ENCODE measurements around the gene PEAR1.

PEAR1 gene

DNA sequence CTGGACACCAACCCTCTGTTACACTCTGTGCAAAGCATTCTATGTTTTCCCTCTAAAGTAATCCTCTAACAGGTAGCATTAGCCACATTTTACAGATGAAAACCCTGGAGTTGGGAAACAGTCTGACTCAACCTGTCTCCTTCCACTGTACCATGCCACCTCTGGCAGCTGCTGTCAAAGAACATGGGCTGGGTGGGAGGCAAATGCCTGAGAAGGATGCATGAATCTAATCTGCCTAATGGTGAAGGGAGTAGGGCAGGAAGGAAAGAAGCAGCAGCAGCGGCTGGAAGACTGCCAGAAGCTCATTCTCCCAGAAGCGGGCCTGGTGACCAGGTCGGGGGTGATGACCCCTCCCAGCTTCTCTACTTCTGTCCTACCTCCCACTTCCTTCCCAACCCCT lies 48.7 kb downstream of the PEAR1 start:
- no peak for DNase-seq (ENCODE audit: low read depth in 1 of 2, low spot score in 1 of 2)
- Histone ChIP-seq H3K4me3 (replicated peaks; ENCODE audit: insufficient read depth, low read length) (no peak overlapping the region), H3K27ac (replicated peaks) (no peak overlapping the region), H3K27me3 (ENCODE audit: insufficient read depth, poor library complexity, severe bottlenecking) (no peaks in the 10 kb centered on the region)
- no peak for TF ChIP-seq SPI1 (IDR thresholded peaks at IDR 0.05; ENCODE audit: borderline replicate concordance, low read depth)
- no peak for TF ChIP-seq POLR2AphosphoS5 (IDR thresholded peaks at IDR 0.05; ENCODE audit: low read depth)
- TF ChIP-seq, protein P1, sequence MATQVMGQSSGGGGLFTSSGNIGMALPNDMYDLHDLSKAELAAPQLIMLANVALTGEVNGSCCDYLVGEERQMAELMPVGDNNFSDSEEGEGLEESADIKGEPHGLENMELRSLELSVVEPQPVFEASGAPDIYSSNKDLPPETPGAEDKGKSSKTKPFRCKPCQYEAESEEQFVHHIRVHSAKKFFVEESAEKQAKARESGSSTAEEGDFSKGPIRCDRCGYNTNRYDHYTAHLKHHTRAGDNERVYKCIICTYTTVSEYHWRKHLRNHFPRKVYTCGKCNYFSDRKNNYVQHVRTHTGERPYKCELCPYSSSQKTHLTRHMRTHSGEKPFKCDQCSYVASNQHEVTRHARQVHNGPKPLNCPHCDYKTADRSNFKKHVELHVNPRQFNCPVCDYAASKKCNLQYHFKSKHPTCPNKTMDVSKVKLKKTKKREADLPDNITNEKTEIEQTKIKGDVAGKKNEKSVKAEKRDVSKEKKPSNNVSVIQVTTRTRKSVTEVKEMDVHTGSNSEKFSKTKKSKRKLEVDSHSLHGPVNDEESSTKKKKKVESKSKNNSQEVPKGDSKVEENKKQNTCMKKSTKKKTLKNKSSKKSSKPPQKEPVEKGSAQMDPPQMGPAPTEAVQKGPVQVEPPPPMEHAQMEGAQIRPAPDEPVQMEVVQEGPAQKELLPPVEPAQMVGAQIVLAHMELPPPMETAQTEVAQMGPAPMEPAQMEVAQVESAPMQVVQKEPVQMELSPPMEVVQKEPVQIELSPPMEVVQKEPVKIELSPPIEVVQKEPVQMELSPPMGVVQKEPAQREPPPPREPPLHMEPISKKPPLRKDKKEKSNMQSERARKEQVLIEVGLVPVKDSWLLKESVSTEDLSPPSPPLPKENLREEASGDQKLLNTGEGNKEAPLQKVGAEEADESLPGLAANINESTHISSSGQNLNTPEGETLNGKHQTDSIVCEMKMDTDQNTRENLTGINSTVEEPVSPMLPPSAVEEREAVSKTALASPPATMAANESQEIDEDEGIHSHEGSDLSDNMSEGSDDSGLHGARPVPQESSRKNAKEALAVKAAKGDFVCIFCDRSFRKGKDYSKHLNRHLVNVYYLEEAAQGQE (IDR thresholded peaks at IDR 0.05; ENCODE audit: insufficient replicate concordance, low read depth), result no peak
- TF ChIP-seq GABPA (IDR thresholded peaks at IDR 0.05; ENCODE audit: low read depth), result no peak
- TF ChIP-seq, protein P2, sequence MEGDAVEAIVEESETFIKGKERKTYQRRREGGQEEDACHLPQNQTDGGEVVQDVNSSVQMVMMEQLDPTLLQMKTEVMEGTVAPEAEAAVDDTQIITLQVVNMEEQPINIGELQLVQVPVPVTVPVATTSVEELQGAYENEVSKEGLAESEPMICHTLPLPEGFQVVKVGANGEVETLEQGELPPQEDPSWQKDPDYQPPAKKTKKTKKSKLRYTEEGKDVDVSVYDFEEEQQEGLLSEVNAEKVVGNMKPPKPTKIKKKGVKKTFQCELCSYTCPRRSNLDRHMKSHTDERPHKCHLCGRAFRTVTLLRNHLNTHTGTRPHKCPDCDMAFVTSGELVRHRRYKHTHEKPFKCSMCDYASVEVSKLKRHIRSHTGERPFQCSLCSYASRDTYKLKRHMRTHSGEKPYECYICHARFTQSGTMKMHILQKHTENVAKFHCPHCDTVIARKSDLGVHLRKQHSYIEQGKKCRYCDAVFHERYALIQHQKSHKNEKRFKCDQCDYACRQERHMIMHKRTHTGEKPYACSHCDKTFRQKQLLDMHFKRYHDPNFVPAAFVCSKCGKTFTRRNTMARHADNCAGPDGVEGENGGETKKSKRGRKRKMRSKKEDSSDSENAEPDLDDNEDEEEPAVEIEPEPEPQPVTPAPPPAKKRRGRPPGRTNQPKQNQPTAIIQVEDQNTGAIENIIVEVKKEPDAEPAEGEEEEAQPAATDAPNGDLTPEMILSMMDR (IDR thresholded peaks at IDR 0.05; ENCODE audit: insufficient read depth, low read length), result no peak

DNA sequence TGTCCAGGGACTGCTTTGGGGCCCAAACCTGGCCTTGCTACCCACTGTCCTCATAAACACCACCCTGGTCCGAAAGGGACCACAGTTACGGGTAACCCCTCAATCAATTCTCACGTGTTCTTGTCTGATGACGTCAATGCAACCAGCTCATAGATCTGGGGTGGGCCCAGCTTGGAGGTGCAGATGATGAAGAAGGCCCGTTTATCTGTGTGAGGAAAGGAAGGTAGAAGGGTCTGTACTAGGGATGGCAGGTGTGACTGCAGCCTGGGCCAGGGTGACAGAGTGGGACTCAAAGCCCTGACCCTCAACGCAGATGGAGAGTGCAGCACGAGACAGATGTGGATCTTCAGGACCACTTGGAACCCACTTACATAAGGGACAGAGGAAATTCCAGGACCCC lies 49.1 kb downstream of the PEAR1 start:
- Histone ChIP-seq H3K27me3 (ENCODE audit: insufficient read depth, poor library complexity, severe bottlenecking) (no peaks in the 10 kb centered on the region), H3K27ac (replicated peaks) (no peak overlapping the region), H3K4me3 (replicated peaks; ENCODE audit: insufficient read depth, low read length) (no peak overlapping the region)
- no peak for DNase-seq (ENCODE audit: low read depth in 1 of 2, low spot score in 1 of 2)
- TF ChIP-seq SPI1 (IDR thresholded peaks at IDR 0.05; ENCODE audit: borderline replicate concordance, low read depth) (no peak), GABPA (IDR thresholded peaks at IDR 0.05; ENCODE audit: low read depth) (no peak)
- TF ChIP-seq, protein P1 (IDR thresholded peaks at IDR 0.05; ENCODE audit: insufficient replicate concordance, low read depth), result no peak

DNA sequence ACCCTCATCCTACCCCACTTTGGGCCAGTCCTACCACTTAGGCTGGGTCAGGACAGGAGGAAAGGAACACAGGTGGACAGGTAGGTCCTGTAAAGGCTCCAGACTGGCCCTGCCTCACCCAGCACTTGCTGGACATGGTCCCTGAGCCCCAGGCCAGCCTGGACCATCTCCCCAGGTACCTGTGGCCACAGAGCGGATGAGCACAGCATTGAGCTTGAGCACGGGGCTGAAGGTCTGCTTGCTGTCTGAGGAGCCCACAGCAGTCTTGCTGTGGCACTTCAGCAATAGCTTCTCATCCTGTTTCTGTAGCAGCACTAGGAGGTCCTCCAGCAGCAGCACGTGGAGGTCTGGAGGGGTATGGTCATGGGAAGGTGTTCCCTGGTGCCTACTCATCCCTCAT lies 50.2 kb downstream of the PEAR1 start:
- Histone ChIP-seq H3K27me3 (ENCODE audit: insufficient read depth, poor library complexity, severe bottlenecking) (no peaks in the 10 kb centered on the region), H3K27ac (replicated peaks) (no peak overlapping the region), H3K4me3 (replicated peaks; ENCODE audit: insufficient read depth, low read length) (no peak overlapping the region)
- TF ChIP-seq, protein P2 (IDR thresholded peaks at IDR 0.05; ENCODE audit: insufficient read depth, low read length), result no peak
- TF ChIP-seq GABPA (IDR thresholded peaks at IDR 0.05; ENCODE audit: low read depth) (no peak), SPI1 (IDR thresholded peaks at IDR 0.05; ENCODE audit: borderline replicate concordance, low read depth) (no peak), POLR2AphosphoS5 (IDR thresholded peaks at IDR 0.05; ENCODE audit: low read depth) (no peak)
- TF ChIP-seq, protein P1 (IDR thresholded peaks at IDR 0.05; ENCODE audit: insufficient replicate concordance, low read depth), result no peak
- DNase-seq (ENCODE audit: low read depth in 1 of 2, low spot score in 1 of 2), result no peak
